DOHH2 (cell line): ENCODE data around the gene NRXN3.

ENCODE experiments used
- H3F3A ChIP-seq: fragments of 200-600 bp; sonication (generic), shearing (Covaris generic); 2 replicates; pipeline ENCODE4 v1.6.0; 2016; ENCODE audit warnings: antibody characterized with exemption, mild to moderate bottlenecking; ENCODE audit not compliant: control insufficient read depth, insufficient read depth
- H3K27ac ChIP-seq: fragments of 200-600 bp; sonication (generic); 2 replicates; pipeline ENCODE4 v1.5.1; 2014; ENCODE audit warnings: low read depth, mild to moderate bottlenecking, low read length, moderate library complexity
- H3K27me3 ChIP-seq: fragments of 200-600 bp; sonication (generic); 2 replicates; pipeline ENCODE4 v1.6.1; 2014; ENCODE audit warnings: mild to moderate bottlenecking, low read length, mixed read lengths; ENCODE audit not compliant: control insufficient read depth
- H3K36me3 ChIP-seq: fragments of 200-600 bp; sonication (generic); 2 replicates; pipeline ENCODE4 v1.6.1; 2014; ENCODE audit warnings: mild to moderate bottlenecking, low read length, moderate library complexity, mixed read lengths; ENCODE audit not compliant: control insufficient read depth
- H3K4me1 ChIP-seq: fragments of 200-600 bp; sonication (generic); 2 replicates; pipeline ENCODE4 v1.6.1; 2014; ENCODE audit warnings: mild to moderate bottlenecking, low read length, mixed read lengths; ENCODE audit not compliant: control insufficient read depth
- H3K4me2 ChIP-seq: fragments of 200-600 bp; sonication (generic); 2 replicates; pipeline ENCODE4 v1.6.0; 2014; ENCODE audit warnings: mild to moderate bottlenecking, low read length, moderate library complexity
- H3K4me3 ChIP-seq: fragments of 200-600 bp; sonication (generic); 2 replicates; pipeline ENCODE4 v1.5.1; 2014; ENCODE audit warnings: mild to moderate bottlenecking, low read length, mixed read lengths
- H3K79me2 ChIP-seq: fragments of 200-600 bp; sonication (generic); 2 replicates; pipeline ENCODE4 v1.6.1; 2014; ENCODE audit warnings: mild to moderate bottlenecking, low read length, mixed read lengths; ENCODE audit not compliant: control insufficient read depth
- H3K9me2 ChIP-seq: fragments of 200-600 bp; sonication (generic); replicated peaks from 2 replicates; pipeline ENCODE4 v1.6.1; 2014; ENCODE audit warnings: mild to moderate bottlenecking, low read length, mixed read lengths; ENCODE audit not compliant: control insufficient read depth
- H3K9me3 ChIP-seq: fragments of 200-600 bp; sonication (generic); 2 replicates; pipeline ENCODE4 v1.6.1; 2014; ENCODE audit warnings: antibody characterized with exemption, low read length, mixed read lengths; ENCODE audit not compliant: control insufficient read depth, insufficient read depth
- H4K20me1 ChIP-seq: fragments of 200-600 bp; sonication (generic); 2 replicates; pipeline ENCODE4 v1.6.0; 2014; ENCODE audit warnings: low read depth, mild to moderate bottlenecking, antibody characterized with exemption, low read length, moderate library complexity; ENCODE audit not compliant: control insufficient read depth, insufficient read depth
- EZH2phosphoT487 ChIP-seq: fragments of 200-600 bp; sonication (generic); IDR thresholded peaks from 2 replicates; pipeline ENCODE4 v1.6.1; 2017; ENCODE audit warnings: borderline replicate concordance, mild to moderate bottlenecking, antibody characterized with exemption, low read length, moderate library complexity, mixed read lengths
- TF ChIP-seq, protein P1 (sequence below): fragments of 200-600 bp; sonication (generic); IDR thresholded peaks from one replicate; pipeline ENCODE4 v1.5.1; 2014; ENCODE audit warnings: antibody characterized with exemption, mild to moderate bottlenecking, low read depth, low read length; ENCODE audit not compliant: poor library complexity, severe bottlenecking

NRXN3 gene

GRCh38 chr14:78278464-78279250 lies 108.5 kb downstream of the NRXN3 start:
- no peak overlapping the region for H3K27ac ChIP-seq
- H3K4me3 ChIP-seq = no peak overlapping the region
- no peaks in the 10 kb centered on the region for H3K79me2 ChIP-seq
- no peaks in the 10 kb centered on the region for H3K9me2 ChIP-seq
- no peaks in the 10 kb centered on the region for H3K36me3 ChIP-seq
- H3K4me2 ChIP-seq = no peak overlapping the region
- H4K20me1 ChIP-seq = no peaks in the 10 kb centered on the region
- peaks cover 3% of the 10 kb centered on the region; the same call in 1 of the 2 replicates for H3K4me1 ChIP-seq
- H3F3A ChIP-seq = no peaks in the 10 kb centered on the region
- TF ChIP-seq, protein P1, sequence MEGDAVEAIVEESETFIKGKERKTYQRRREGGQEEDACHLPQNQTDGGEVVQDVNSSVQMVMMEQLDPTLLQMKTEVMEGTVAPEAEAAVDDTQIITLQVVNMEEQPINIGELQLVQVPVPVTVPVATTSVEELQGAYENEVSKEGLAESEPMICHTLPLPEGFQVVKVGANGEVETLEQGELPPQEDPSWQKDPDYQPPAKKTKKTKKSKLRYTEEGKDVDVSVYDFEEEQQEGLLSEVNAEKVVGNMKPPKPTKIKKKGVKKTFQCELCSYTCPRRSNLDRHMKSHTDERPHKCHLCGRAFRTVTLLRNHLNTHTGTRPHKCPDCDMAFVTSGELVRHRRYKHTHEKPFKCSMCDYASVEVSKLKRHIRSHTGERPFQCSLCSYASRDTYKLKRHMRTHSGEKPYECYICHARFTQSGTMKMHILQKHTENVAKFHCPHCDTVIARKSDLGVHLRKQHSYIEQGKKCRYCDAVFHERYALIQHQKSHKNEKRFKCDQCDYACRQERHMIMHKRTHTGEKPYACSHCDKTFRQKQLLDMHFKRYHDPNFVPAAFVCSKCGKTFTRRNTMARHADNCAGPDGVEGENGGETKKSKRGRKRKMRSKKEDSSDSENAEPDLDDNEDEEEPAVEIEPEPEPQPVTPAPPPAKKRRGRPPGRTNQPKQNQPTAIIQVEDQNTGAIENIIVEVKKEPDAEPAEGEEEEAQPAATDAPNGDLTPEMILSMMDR = no peak
- TF ChIP-seq EZH2phosphoT487 = no peak
- H3K27me3 ChIP-seq = no peaks in the 10 kb centered on the region
- H3K9me3 ChIP-seq = no peaks in the 10 kb centered on the region

DNA sequence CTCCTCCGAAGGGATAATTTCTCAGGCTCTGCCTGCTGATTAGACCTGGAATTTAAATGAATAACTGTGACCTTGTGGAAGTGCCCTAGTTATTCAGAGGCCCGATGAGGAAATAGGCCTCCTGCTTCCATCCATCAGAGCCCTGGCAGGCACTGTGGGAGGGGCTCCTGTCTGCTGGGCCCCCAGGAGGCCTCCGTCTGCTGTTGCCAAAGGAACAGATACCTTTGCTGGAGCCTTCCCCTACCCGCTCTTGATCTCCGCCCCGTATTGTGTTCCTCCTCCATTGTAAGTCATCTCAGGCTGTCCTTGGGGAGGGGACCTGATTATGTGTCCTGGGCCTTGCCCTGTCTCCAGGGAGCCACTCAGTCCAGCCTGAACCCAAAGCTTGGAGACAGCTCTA lies 112.3 kb downstream of the NRXN3 start:
- Histone ChIP-seq H3K27ac (no peak overlapping the region), H3F3A (no peaks in the 10 kb centered on the region), H3K79me2 (no peaks in the 10 kb centered on the region), H3K4me2 (no peak overlapping the region), H3K27me3 (no peaks in the 10 kb centered on the region), H3K36me3 (no peaks in the 10 kb centered on the region), H3K4me1 (peaks cover 3% of the 10 kb centered on the region; the same call in 1 of the 2 replicates), H3K9me3 (no peaks in the 10 kb centered on the region), H3K4me3 (no peak overlapping the region), H4K20me1 (no peaks in the 10 kb centered on the region), H3K9me2 (no peaks in the 10 kb centered on the region)
- TF ChIP-seq, protein P1 = no peak
- no peak for TF ChIP-seq EZH2phosphoT487

DNA sequence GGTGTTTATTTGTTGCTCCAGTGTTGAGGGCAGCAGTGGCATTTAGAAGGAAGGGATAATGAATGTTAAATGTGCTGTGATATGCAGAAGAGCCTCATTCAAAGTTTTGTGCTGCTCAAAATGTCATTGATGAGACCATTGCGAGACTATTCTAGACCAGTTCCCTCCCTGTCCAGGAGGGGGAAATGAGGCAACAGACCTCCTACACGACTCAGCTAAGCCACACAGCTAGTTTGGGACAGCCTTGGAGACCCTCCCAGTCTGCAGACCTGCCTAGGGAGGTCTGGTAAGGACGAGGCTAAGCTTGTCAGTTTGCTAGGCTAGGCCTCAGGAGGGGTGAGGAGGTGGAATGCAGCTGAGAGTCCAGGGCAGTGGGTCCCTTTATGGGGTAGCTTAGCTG lies 116.0 kb downstream of the NRXN3 start:
- no peaks in the 10 kb centered on the region for H3K9me2 ChIP-seq
- no peak overlapping the region for H3K27ac ChIP-seq
- H3K79me2 ChIP-seq = no peaks in the 10 kb centered on the region
- no peaks in the 10 kb centered on the region for H3K9me3 ChIP-seq
- H4K20me1 ChIP-seq = no peaks in the 10 kb centered on the region
- H3K4me2 ChIP-seq = no peak overlapping the region
- H3K36me3 ChIP-seq = no peaks in the 10 kb centered on the region
- H3F3A ChIP-seq = no peaks in the 10 kb centered on the region
- no peak overlapping the region for H3K4me3 ChIP-seq
- H3K4me1 ChIP-seq = no peaks in the 10 kb centered on the region
- no peaks in the 10 kb centered on the region for H3K27me3 ChIP-seq
- TF ChIP-seq, protein P1 = no peak
- TF ChIP-seq EZH2phosphoT487 = no peak
